ENCODE results near the gene KCNC1. TPM values are rescaled to one million over a fixed set of nuclear protein-coding genes. Genes with fewer than 3 reads are reported as not detected.

The KCNC1 gene
- total and polyA plus RNA-seq, 3 donors from 2014 or later: 3.3 to 5.8 (median 5.2) TPM

DNA sequence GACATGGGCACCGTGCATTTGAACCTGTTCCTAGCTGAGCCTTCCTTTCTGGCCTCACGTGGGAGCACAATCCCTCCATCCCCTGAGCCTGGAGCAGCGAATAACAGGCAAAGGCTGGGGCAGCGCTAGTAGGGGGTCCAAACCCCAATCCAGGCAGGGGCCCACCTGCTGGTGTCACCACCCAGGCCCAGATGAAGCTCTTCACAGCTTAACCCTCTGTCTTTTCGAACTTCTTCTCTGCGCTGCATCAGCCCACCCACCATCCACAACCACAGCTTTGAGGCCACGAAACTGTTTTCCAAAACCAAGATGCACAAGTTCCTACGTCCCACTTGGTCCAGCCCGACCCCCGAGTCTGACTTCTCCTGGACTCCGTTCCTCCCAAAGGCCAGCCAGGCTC is 11.5 kb downstream of the KCNC1 start:
- no peak overlapping the region for H3K27ac ChIP-seq
- WGBS, 2 donors: 84 to 85% methylated on average over 11 of the region's 11 CpGs
- no peaks in the 10 kb centered on the region for H3K9me3 ChIP-seq
- intact Hi-C loops (cut with DNase I; ENCODE audit: low total_unique reads): no loop called here
- DNase-seq: no peak
- H3K4me3 ChIP-seq: no peak overlapping the region
- H3K4me1 ChIP-seq: no peaks in the 10 kb centered on the region
- H3K36me3 ChIP-seq (ENCODE audit: low read depth, missing control alignments): no peaks in the 10 kb centered on the region
- TF ChIP-seq CTCF (IDR thresholded peaks at IDR 0.05): no peak
- TF ChIP-seq POLR2A (IDR thresholded peaks at IDR 0.05): no peak
- no peaks in the 10 kb centered on the region for H3K27me3 ChIP-seq

- H3K9me3 ChIP-seq: no peaks in the 10 kb centered on the region
- no peak overlapping the region for H3K4me3 ChIP-seq
- no peaks in the 10 kb centered on the region for H3K4me1 ChIP-seq
- no peak for TF ChIP-seq CTCF (IDR thresholded peaks at IDR 0.05)
- no peak for TF ChIP-seq POLR2A (IDR thresholded peaks at IDR 0.05)
- intact Hi-C loops (cut with DNase I; ENCODE audit: low total_unique reads): no loop called here
- no peak for DNase-seq
- no peak overlapping the region for H3K27ac ChIP-seq
- H3K36me3 ChIP-seq (ENCODE audit: low read depth, missing control alignments): no peaks in the 10 kb centered on the region
- 88 to 89% methylated on average over 8 to 19 of the region's 19 CpGs for WGBS, 2 donors
- H3K27me3 ChIP-seq: no peaks in the 10 kb centered on the region
These were observed 12.8 kb downstream of the KCNC1 start for GRCh38 chr11:17747131-17747955.

DNA sequence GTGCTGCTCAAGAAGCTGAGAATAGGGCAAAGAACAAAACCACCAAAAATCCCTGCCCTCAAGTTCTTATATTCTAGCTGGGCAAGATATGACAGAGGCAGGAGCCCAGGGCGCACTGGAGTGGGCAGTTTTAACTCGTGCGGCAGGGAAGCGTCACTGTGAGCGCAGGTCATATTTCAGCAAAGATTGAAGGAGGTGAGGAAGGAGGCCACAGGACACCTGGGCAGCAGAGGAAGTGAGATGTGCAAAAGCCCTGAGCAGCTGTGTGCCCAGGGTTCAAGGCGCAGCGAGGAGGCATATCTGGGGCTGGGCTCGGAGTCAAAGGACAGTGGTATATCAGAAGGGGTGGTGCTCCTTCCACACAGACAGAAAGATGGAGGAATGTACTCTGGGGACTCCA is 13.5 kb downstream of the KCNC1 start:
- Histone ChIP-seq H3K4me3 (no peak overlapping the region), H3K9me3 (no peaks in the 10 kb centered on the region), H3K4me1 (no peaks in the 10 kb centered on the region), H3K36me3 (ENCODE audit: low read depth, missing control alignments) (no peaks in the 10 kb centered on the region), H3K27me3 (no peaks in the 10 kb centered on the region), H3K27ac (no peak overlapping the region)
- intact Hi-C loops (cut with DNase I; ENCODE audit: low total_unique reads): no loop called here
- DNase-seq: no peak
- 81 to 85% methylated on average over 8 of the region's 8 CpGs for WGBS, 2 donors
- TF ChIP-seq CTCF (IDR thresholded peaks at IDR 0.05) (no peak), POLR2A (IDR thresholded peaks at IDR 0.05) (no peak)

DNA sequence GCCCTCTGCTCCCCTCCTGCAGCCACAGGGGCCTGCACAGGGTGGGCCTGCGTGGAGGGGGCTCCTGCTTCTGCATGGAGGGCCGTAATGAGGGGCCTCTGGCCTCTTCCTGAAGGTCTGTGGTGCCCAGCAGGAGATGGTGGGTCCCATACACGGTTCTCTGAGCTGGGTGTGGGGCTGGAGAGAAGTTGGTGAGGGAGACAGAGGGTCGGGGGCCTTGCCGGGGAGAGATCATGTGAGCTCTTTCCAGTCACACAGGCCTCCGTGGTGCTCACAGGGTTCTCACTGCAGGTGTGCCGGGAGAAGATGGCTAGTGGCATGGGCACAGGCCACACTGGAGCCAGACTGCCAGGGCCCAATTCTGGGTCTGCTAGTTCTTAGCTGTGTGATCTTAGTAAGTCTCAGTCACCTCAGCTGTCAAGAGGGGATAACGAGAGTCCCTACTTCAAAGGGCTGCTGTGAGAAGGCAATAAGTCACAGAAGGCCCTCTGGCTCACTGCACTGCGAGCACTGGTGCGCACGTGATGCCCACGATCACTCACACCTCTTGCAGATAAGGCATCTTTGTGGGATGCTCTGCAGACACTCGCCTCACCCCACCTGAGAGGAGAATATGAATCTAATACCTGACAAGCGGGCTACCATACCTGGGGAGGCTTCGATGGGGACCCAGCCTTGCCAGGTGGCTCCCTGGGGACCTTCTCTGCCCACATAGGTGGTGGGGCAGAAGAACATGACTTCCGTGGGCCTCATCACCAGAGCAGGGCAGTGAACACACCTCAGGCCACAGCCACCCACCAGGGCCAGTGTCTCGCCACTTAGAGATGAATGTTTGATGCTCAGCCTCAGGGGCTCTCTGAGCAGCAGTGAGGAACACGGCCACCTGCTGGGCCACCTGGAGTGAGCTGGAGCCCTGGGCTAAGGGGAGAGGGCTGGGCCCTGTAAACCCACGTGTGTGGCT is 14.5 kb downstream of the KCNC1 start:
- TF ChIP-seq CTCF (IDR thresholded peaks at IDR 0.05): no peak
- TF ChIP-seq POLR2A (IDR thresholded peaks at IDR 0.05): no peak
- H3K4me3 ChIP-seq: no peak overlapping the region
- WGBS, 2 donors: 83 to 84% methylated on average over 9 to 19 of the region's 19 CpGs
- DNase-seq: no peak
- H3K4me1 ChIP-seq: no peaks in the 10 kb centered on the region
- H3K27me3 ChIP-seq: no peaks in the 10 kb centered on the region
- H3K9me3 ChIP-seq: no peaks in the 10 kb centered on the region
- H3K27ac ChIP-seq: no peak overlapping the region
- intact Hi-C loops (cut with DNase I; ENCODE audit: low total_unique reads): no loop called here
- no peaks in the 10 kb centered on the region for H3K36me3 ChIP-seq (ENCODE audit: low read depth, missing control alignments)
